RPMI8226 (cell line): ENCODE results near the gene RAB28.

Experiments used
- DNase-seq: peaks from one replicate; pipeline ENCODE4 v3.0.0-alpha.2; 2015

The RAB28 gene

GRCh38 chr4:13368217-13368616 lies 115.9 kb downstream of the RAB28 start:
- no peak for DNase-seq

GRCh38 chr4:13367691-13368090 lies 116.4 kb downstream of the RAB28 start:
- no peak for DNase-seq

GRCh38 chr4:13367244-13367643 lies 116.9 kb downstream of the RAB28 start:
- no peak for DNase-seq

GRCh38 chr4:13365195-13365594 lies 118.9 kb downstream of the RAB28 start:
- DNase-seq = no peak

- no peak for DNase-seq
These were observed 119.5 kb downstream of the RAB28 start for GRCh38 chr4:13364653-13365052.

- DNase-seq = no peak
These were observed 120.0 kb downstream of the RAB28 start for GRCh38 chr4:13364172-13364571.

- DNase-seq = no peak
These were observed 124.3 kb downstream of the RAB28 start for GRCh38 chr4:13359809-13360208.

GRCh38 chr4:13355111-13355880 lies 128.8 kb downstream of the RAB28 start:
- DNase-seq = no peak

GRCh38 chr4:13349096-13349495 lies 135.0 kb downstream of the RAB28 start:
- no peak for DNase-seq

GRCh38 chr4:13348216-13348615 lies 135.9 kb downstream of the RAB28 start:
- DNase-seq = no peak

- no peak for DNase-seq
These were observed 136.5 kb downstream of the RAB28 start for GRCh38 chr4:13347517-13348125.

GRCh38 chr4:13344216-13344615 lies 139.9 kb downstream of the RAB28 start:
- no peak for DNase-seq

GRCh38 chr4:13340672-13341071 lies 143.5 kb downstream of the RAB28 start:
- no peak for DNase-seq

GRCh38 chr4:13331827-13332226 lies 152.3 kb downstream of the RAB28 start:
- no peak for DNase-seq

- DNase-seq = no peak
These were observed 154.2 kb downstream of the RAB28 start for GRCh38 chr4:13329963-13330362.

GRCh38 chr4:13329340-13329850 lies 154.7 kb downstream of the RAB28 start:
- no peak for DNase-seq

GRCh38 chr4:13328591-13328990 lies 155.5 kb downstream of the RAB28 start:
- DNase-seq = no peak

- no peak for DNase-seq
These were observed 156.1 kb downstream of the RAB28 start for GRCh38 chr4:13327991-13328390.

GRCh38 chr4:13325744-13326143 lies 158.4 kb downstream of the RAB28 start:
- no peak for DNase-seq

GRCh38 chr4:13323921-13324320 lies 160.2 kb downstream of the RAB28 start:
- DNase-seq = no peak

- DNase-seq = no peak
These were observed 161.4 kb downstream of the RAB28 start for GRCh38 chr4:13322681-13323101.
